Endothelial cell of hepatic sinusoid (primary cell): ENCODE data around the gene USF3.

Experiments used
- in situ Hi-C: cut with HindIII; loops from 2 replicates; pipeline ENCODE4 v1.10.0; 2017; ENCODE audit warnings: low sequenced_read_pairs

Gene USF3

GRCh38 chr3:113698956-113699355 is 2.5 kb upstream of the USF3 start:
- in situ Hi-C loops, result no loop called here

GRCh38 chr3:113698213-113698742 is 1.8 kb upstream of the USF3 start:
- in situ Hi-C loops, result no loop called here

GRCh38 chr3:113697500-113698090 is 1.2 kb upstream of the USF3 start:
- in situ Hi-C loops, result no loop called here

GRCh38 chr3:113696658-113697499 is 437 bp upstream of the USF3 start:
- in situ Hi-C loops, result no loop called here

DNA sequence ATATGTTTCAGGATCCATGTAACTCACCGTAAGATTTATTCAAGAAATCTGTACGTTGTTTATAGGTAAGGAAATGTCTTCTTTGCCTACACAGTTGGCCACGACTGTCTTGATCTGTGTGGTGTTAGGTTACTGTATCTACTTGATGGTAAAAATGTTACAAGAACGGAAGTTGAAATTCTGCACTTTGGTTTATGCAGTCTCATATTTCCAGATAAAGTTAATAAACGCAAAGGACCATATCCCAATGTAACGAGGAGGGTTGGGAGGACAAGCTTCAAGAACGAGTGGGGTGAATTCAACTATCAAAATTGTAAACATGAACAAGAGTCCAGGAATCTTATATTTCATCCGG is 1.0 kb downstream of the USF3 start:
- in situ Hi-C loops, result no loop called here

- in situ Hi-C loops, result no loop called here
Measured at GRCh38 chr3:113690482-113690881, 6.0 kb downstream of the USF3 start.

GRCh38 chr3:113685956-113686721 is 10.3 kb downstream of the USF3 start:
- in situ Hi-C loops, result no loop called here

DNA sequence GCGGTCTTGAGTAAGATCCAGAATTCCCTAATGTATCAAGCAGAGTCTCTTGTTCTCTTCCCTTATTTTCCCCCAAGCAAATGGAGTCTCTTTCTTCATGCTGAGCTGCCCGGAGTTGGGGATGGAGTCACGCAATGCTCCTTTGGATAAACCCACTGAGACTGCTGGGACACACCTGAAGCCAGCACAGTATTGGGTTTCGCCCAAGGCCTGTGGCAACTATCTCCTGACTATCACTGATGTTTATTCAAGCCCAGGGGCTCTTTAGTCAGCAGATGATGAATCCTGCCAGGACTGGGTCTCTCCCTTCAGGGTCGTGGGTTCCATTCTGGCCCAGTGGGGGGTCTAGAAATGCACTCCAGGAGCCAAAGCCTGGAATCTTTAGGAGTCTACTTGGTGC is 11.3 kb downstream of the USF3 start:
- in situ Hi-C loops, result no loop called here

DNA sequence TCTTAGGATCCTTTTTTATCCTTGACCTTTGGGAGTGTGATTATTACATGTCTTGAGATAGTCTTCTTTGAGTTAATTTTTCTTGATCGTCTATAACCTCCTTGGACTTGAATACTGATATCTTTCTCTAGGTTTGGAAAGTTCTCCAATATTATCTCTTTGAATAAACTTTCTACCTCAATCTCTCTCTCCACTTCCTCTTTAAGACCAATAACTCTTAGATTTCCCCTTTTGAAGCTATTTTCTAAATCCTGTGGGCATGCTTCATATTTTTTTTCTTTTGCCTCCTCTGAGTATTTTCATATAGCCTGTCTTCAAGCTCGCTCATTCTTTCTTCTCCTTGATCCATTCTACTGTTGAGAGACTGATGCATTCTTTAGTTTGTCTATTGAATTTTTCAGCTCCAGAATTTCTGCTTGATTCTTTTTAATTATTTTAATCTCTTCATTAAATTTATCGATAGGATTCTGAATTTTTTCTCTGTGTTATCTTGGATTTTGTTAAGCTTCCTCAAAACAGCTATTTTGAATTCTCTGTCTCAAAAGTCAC is 12.1 kb downstream of the USF3 start:
- in situ Hi-C loops, result no loop called here

DNA sequence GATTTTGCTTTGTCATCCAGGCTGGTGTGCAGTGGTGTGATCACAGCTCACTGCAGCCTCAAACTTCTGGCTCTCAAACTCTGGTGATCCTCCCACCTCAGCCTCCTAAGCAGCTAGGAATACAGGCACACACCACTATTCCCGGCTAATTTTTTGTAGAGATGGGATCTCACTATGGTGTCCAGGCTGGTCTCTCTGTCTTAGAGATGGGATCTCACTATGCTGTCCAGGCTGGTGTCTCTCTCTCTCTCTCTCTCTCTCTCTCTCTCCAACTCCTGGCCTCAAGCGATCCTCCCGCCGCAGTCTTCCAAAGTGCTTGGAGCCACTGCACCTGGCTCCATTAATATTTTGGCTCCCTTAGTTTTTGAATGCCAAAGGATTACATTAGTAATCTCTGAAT is 17.7 kb downstream of the USF3 start:
- in situ Hi-C loops, result no loop called here

- in situ Hi-C loops, result no loop called here
Measured at GRCh38 chr3:113677737-113678136, 18.7 kb downstream of the USF3 start.

DNA sequence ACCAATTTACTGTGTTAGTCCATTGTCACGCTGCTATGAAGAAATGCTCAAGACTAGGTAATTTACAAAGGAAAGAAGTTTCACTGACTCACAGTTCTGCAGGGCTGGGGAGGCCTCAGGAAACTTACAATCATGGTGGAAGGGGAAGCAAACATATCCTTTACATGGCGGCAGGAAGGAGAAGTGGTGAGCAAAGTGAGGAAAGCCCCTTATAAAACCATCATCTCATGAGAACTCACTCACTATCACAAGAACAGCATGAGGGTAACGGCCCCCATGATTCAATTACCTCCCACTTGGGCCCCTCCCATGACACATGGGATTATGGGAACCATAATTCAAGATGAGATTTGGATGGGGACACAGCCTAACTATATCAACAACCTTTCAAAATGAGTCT is 20.2 kb downstream of the USF3 start:
- in situ Hi-C loops, result no loop called here

- in situ Hi-C loops, result no loop called here
Measured at GRCh38 chr3:113673593-113673992, 22.8 kb downstream of the USF3 start.

- in situ Hi-C loops, result no loop called here
Measured at GRCh38 chr3:113668015-113668414, 28.4 kb downstream of the USF3 start.

DNA sequence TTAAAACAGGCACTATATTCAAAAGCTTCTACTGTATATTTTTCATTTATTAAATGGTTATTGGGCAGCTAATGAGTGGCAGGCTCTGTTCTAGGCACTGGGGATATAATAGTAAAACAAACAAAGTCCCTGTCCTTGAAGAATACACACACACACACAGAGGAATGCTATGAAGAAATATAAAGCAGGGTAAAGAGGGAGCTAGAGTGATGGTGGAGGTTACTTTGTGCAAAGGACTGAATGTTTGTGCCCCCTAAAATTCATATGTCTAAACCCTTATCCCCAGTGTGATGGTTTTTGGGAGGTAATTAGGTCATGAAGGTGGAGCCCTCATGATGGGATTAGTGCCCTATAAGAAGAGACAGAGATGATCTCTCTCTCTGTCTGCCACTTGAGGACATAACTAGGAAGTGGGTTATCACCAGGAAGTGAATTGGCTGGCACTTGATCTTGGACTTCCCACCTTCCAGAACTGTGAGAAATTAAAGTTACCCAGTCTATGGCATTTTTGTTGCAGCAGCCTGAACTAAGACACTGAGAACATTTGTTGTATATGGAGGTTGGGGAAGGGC is 31.8 kb downstream of the USF3 start:
- in situ Hi-C loops, result no loop called here

DNA sequence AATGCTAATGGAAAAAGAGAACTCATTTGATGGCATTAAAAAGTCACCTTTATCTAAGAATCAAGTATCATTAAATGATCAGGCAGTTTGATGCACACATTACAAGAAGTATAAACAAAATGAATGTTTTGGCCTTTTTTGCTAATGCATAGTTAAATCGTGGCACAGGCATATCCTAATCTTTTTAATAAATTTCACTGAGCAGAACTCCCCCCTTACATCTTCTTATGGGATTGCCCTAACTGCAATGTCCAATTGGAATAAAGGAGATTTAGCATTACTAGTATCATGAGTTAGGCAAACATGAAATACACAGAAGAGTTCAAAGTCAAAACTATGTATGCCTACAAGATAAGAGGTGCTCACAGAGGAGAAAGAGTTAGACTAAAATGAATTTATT is 32.7 kb downstream of the USF3 start:
- in situ Hi-C loops, result no loop called here

DNA sequence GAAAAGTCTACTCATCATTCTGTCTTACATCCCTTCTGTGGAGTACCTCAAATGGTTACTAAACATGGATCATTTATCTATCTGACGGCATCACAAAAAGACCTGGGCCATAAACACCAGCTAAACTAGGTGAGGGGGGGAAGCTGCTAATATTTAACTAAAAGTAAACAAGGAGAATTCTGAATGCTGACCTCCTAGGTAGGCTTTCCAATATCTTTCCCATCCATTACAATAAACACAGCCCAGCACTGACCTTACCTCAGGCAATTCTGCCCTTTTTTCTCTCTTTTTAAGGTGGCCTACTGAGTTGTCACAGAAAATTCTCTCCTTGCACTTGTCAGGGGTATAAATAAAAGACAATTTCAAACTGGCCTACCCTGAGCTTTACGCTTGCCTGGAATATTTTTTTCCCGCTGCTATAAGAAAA is 33.1 kb downstream of the USF3 start:
- in situ Hi-C loops, result no loop called here

DNA sequence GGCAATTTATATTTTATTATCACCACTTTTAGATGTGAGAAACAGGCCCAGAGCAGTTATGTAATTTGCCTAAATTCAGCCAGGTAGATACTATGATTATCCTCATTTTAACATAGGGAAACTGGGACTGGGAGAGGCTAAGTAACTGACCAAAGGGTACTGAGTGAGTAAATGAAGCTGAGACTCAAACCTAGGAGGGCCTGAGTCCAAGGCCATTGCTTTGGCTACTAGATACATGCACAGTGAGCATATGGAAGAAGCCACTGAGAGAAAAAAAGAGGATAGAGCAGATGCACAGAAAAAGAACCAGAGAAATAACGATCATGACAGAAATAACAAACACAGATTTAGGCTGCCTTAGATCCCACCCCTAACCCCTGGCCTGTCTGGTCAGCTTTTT is 33.6 kb downstream of the USF3 start:
- in situ Hi-C loops, result no loop called here

DNA sequence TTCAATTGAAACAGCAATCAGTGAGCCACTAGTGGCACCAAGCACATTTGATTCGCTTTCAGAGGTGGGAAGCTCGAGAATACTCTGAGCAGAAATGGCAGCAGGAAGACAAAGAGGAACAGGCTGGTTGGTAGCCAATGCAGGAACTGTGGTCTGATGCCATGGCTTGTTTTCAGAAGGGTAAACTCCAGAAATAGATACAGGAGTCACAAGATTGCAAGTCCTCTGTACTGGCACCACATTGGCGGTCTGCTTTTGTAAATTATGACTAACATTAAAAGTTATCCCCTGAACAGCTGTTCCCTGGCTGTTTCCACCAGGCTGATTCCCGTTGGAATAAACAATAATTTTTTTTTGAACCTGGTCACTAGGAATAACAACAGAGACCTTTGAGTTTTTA is 35.5 kb downstream of the USF3 start:
- in situ Hi-C loops, result no loop called here

DNA sequence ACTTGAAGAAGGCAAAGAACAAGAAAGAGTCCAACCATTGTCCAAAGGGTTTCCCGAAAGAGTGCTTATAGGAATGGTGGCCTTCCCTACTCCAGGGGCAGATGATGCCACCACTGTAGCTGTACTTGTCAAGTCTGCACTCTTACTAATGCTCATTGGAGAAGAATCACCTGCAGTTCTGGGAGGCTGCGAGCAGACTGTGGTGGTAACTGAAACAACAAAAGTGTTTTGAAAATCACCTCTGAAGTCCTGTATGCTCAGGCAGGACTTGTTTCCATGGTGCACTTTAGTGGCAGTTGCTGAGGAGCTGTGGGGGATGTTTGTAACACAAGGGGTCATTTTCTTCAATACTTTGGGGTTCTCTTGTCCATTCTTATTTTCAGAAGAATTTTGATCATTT is 36.0 kb downstream of the USF3 start:
- in situ Hi-C loops, result no loop called here

- in situ Hi-C loops, result no loop called here
Measured at GRCh38 chr3:113659996-113660395, 36.4 kb downstream of the USF3 start.
